Measurements from ENCODE around the gene KCNJ1. TPM values are rescaled to one million over a fixed set of nuclear protein-coding genes. Genes with fewer than 3 reads are reported as not detected.

The KCNJ1 gene
- total and polyA plus RNA-seq, 2 donors (not counting 3 experiments of a cell fraction or from before 2014, with no cell fraction given): not detected

GRCh38 chr11:128824191-128825049 is 42.7 kb downstream of the KCNJ1 start:
- no peaks in the 10 kb centered on the region for H3K9me3 ChIP-seq (replicated peaks; ENCODE audit: control insufficient read depth, insufficient read depth, low read length)
- ChIA-PET POLR2A (interaction anchor here (0.6 to 0.8 kb wide), 2 partner anchors 238 to 741 kb away, joined by 4 to 6 read pairs; no protein-coding TSS in a partner anchor), CTCF (interaction anchor here (0.6 to 1.5 kb wide), 2 partner anchors 24 to 652 kb away, joined by 3 to 5 read pairs; no protein-coding TSS in a partner anchor)
- H3K27me3 ChIP-seq (ENCODE audit: control insufficient read depth in 2 of 2, insufficient read depth in 2 of 2, low read length in 2 of 2): no peaks in the 10 kb centered on the region
- peak overlapping the region; percentile 7 for H2AFZ ChIP-seq (ENCODE audit: low read depth, low read length)
- no peaks in the 10 kb centered on the region for H4K20me1 ChIP-seq (replicated peaks; ENCODE audit: control insufficient read depth, extremely low read depth, insufficient read depth, low read length)
- no peaks in the 10 kb centered on the region for H3K36me3 ChIP-seq (ENCODE audit: control insufficient read depth in 2 of 2, extremely low read depth in 1 of 2, insufficient read depth in 2 of 2, low read length in 2 of 2)
- no peak overlapping the region for H3K4me3 ChIP-seq (replicated peaks in 1 of 3; ENCODE audit: insufficient read depth in 1 of 3, low read depth in 1 of 3, low read length in 3 of 3)
- no peak for DNase-seq (ENCODE audit: low read depth, low spot score)
- H3K4me2 ChIP-seq (ENCODE audit: insufficient read depth, low read length): no peak overlapping the region
- H3K9ac ChIP-seq (replicated peaks; ENCODE audit: extremely low read depth, insufficient read depth, low read length): no peak overlapping the region
- H3K79me2 ChIP-seq (ENCODE audit: control insufficient read depth, insufficient read depth, low read length): no peaks in the 10 kb centered on the region
- no peak for FAIRE-seq
- BruUV-seq (replicated peaks): no TSS peak
- peaks cover 36% of the 10 kb centered on the region for H3K4me1 ChIP-seq (ENCODE audit: control insufficient read depth, extremely low read depth, insufficient read depth, low read length)
- dilution Hi-C loops (cut with MboI; ENCODE audit: extremely low pct_ligation_motif_present, low sequenced_read_pairs) (no loop called here), intact Hi-C loops (cut with micrococcal nuclease) (loop anchor here (1.0 to 5.0 kb wide), 2 partner anchors 12 to 317 kb away; no protein-coding TSS in a partner anchor)
- TF ChIP-seq GATA2 (IDR thresholded peaks at IDR 0.05; ENCODE audit: insufficient read depth, insufficient read length, low read depth, low read length) (no peak), FOS (IDR thresholded peaks at IDR 0.05; ENCODE audit: borderline replicate concordance, insufficient read depth, low read length) (no peak), JUN (IDR thresholded peaks at IDR 0.05; ENCODE audit: borderline replicate concordance, insufficient read depth, insufficient read length, low read depth) (no peak), CTCF (IDR thresholded peaks at IDR 0.05; ENCODE audit: extremely low read depth in 1 of 2, insufficient read depth in 1 of 2, low read depth in 1 of 2, low read length in 2 of 2) (no peak), POLR2AphosphoS5 (IDR thresholded peaks at IDR 0.05; ENCODE audit: insufficient read depth, low read depth, low read length) (no peak), MYC (IDR thresholded peaks at IDR 0.05; ENCODE audit: low read depth, low read length) (no peak), EZH2 (IDR thresholded peaks at IDR 0.05; ENCODE audit: borderline replicate concordance, low read depth, low read length, severe bottlenecking) (no peak), POLR2A (IDR thresholded peaks at IDR 0.05; ENCODE audit: low read depth, low read length) (no peak), MAX (IDR thresholded peaks at IDR 0.05; ENCODE audit: insufficient read depth, insufficient read length) (no peak)
- no peaks in the 10 kb centered on the region for H3K9me1 ChIP-seq (replicated peaks; ENCODE audit: control insufficient read depth, extremely low read depth, insufficient read depth, low read length)
- no peak overlapping the region for H3K27ac ChIP-seq (ENCODE audit: insufficient read depth, low read depth, low read length)
